Rectal smooth muscle tissue (tissue), 1 donor: Measurements from ENCODE around the gene TEP1.
"Not testable (repeated sequence)": the region's sequence is repeated elsewhere in the genome, so short reads cannot be mapped to it uniquely, and the experiment has no call there.

Experiments used
- H3K27ac ChIP-seq: one replicate; pipeline ENCODE4 v1.7.0; 2013; ENCODE audit warnings: low read depth, low read length, inconsistent platforms
- H3K27me3 ChIP-seq: one replicate; pipeline ENCODE4 v1.7.0; 2013; ENCODE audit warnings: low read length; ENCODE audit not compliant: control insufficient read depth, insufficient read depth
- H3K36me3 ChIP-seq: one replicate; pipeline ENCODE4 v1.7.0; 2013; ENCODE audit warnings: low read length; ENCODE audit not compliant: control insufficient read depth, insufficient read depth
- H3K4me1 ChIP-seq: one replicate; pipeline ENCODE4 v1.7.0; 2013; ENCODE audit warnings: low read length; ENCODE audit not compliant: control insufficient read depth, insufficient read depth
- H3K4me3 ChIP-seq: one replicate; pipeline ENCODE4 v1.7.0; 2013; ENCODE audit warnings: low read length
- H3K9ac ChIP-seq: one replicate; pipeline ENCODE4 v1.7.0; 2013; ENCODE audit warnings: low read length

Gene TEP1

GRCh38 chr14:20412876-20413743 is at the start of gene TEP1:
TSS of gene TEP1 (minus strand) at chr14:20413501. CDS start at chr14:20408439, 5,062 bp downstream.
- peak within 1 kb of the TSS; percentile 92 for H3K9ac ChIP-seq
- H3K4me3 ChIP-seq, result peak within 1 kb of the TSS; percentile 93
- H3K36me3 ChIP-seq, result peaks cover 2% of the 10 kb centered on the region
- no peaks in the 10 kb centered on the region for H3K27me3 ChIP-seq
- peak within 1 kb of the TSS; percentile 97 for H3K27ac ChIP-seq
- H3K4me1 ChIP-seq, result peaks cover 9% of the 10 kb centered on the region

- H3K36me3 ChIP-seq, result peaks cover 22% of the 10 kb centered on the region
- H3K9ac ChIP-seq, result peak within 1 kb of the TSS; percentile 76
- H3K4me3 ChIP-seq, result peak within 1 kb of the TSS; percentile 93
- H3K4me1 ChIP-seq, result peaks cover 10% of the 10 kb centered on the region
- no peaks in the 10 kb centered on the region for H3K27me3 ChIP-seq
- H3K27ac ChIP-seq, result peak within 1 kb of the TSS; percentile 89
Measured at GRCh38 chr14:20461225-20462141, 48.2 kb upstream of the TEP1 start, which contains the start of gene PIP4P1. TSS of gene PIP4P1 (minus strand) at chr14:20461434. CDS start at chr14:20461325, 109 bp downstream.

DNA sequence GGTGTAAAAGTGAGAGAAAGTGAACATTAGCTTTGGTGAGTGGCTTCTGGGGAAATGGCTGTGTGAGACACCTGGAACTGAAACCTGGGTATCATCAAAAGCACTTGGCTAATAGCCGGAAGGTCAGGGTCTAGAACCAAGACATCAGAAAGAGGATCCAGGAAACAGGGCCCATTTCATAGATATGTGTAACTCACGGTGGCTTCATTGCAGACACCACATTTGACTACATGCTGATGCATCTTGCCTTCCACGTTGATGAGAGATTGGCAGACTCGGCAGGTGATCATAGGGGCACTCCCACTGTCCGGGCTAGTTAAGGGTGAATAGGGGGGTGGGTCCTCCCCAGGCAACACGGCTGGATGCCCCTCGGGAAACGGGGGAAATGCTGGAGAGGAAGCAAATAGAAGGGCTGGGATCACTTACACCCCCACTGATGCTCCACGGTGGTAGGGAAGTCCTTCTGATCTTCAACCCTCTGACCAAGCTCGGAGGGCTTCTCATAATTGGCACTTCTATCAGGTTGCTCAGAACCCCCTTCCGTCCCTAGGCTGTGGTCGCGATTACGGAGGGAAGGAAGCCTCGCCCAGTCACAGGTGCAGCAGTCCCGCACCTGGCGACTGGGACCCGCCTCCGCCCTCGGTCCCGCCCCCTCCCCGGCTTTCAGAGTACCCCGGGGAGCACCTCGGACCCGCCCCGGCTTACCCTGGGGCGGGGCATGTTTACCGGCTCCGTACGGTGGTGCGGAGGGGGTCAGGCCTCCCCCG is 47.3 kb upstream of the TEP1 start:
- H3K9ac ChIP-seq, result peak overlapping the region; percentile 76
- peaks cover 14% of the 10 kb centered on the region for H3K4me1 ChIP-seq
- no peaks in the 10 kb centered on the region for H3K27me3 ChIP-seq
- H3K36me3 ChIP-seq, result peaks cover 22% of the 10 kb centered on the region
- peak overlapping the region; percentile 93 for H3K4me3 ChIP-seq
- peak overlapping the region; percentile 89 for H3K27ac ChIP-seq

GRCh38 chr14:20458031-20458789 is 44.9 kb upstream of the TEP1 start:
- Histone ChIP-seq H3K27me3 (no peaks in the 10 kb centered on the region), H3K4me3 (no peak overlapping the region), H3K9ac (no peak overlapping the region), H3K36me3 (peaks cover 22% of the 10 kb centered on the region), H3K27ac (no peak overlapping the region), H3K4me1 (peaks cover 15% of the 10 kb centered on the region)

DNA sequence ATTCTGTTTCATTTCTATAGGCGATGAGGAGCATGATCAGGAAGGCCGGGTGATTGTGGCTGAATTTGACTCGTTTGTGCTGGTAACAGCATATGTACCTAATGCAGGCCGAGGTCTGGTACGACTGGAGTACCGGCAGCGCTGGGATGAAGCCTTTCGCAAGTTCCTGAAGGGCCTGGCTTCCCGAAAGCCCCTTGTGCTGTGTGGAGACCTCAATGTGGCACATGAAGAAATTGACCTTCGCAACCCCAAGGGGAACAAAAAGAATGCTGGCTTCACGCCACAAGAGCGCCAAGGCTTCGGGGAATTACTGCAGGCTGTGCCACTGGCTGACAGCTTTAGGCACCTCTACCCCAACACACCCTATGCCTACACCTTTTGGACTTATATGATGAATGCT is 43.7 kb upstream of the TEP1 start:
- no peaks in the 10 kb centered on the region for H3K27me3 ChIP-seq
- no peak overlapping the region for H3K27ac ChIP-seq
- no peak overlapping the region for H3K4me3 ChIP-seq
- peaks cover 15% of the 10 kb centered on the region for H3K4me1 ChIP-seq
- peaks cover 22% of the 10 kb centered on the region for H3K36me3 ChIP-seq
- H3K9ac ChIP-seq, result no peak overlapping the region

- H3K27me3 ChIP-seq, result no peaks in the 10 kb centered on the region
- H3K4me3 ChIP-seq, result peak overlapping the region; percentile 68
- H3K4me1 ChIP-seq, result peaks cover 13% of the 10 kb centered on the region
- H3K9ac ChIP-seq, result peak overlapping the region; percentile 81
- peaks cover 25% of the 10 kb centered on the region for H3K36me3 ChIP-seq
- peak overlapping the region; percentile 96 for H3K27ac ChIP-seq
Measured at GRCh38 chr14:20455355-20456300, 42.3 kb upstream of the TEP1 start.

- Histone ChIP-seq H3K9ac (peak within 1 kb of the TSS; percentile 81), H3K4me3 (peak within 1 kb of the TSS; percentile 68), H3K27me3 (no peaks in the 10 kb centered on the region), H3K4me1 (peaks cover 5% of the 10 kb centered on the region), H3K36me3 (peaks cover 31% of the 10 kb centered on the region), H3K27ac (peak within 1 kb of the TSS; percentile 96)
Measured at GRCh38 chr14:20454516-20455354, 41.4 kb upstream of the TEP1 start, which contains the start of the genes APEX1 and OSGEP. TSS of gene APEX1 (plus strand) at chr14:20455226. CDS start at chr14:20455646, 420 bp downstream. TSS of gene OSGEP (minus strand) at chr14:20454812. CDS start at chr14:20454683, 129 bp downstream.

GRCh38 chr14:20452831-20453230 is 39.5 kb upstream of the TEP1 start:
- H3K4me3 ChIP-seq, result not testable (repeated sequence)
- H3K36me3 ChIP-seq, result peaks cover 32% of the 10 kb centered on the region

GRCh38 chr14:20446889-20447288 is 33.6 kb upstream of the TEP1 start:
- Histone ChIP-seq H3K27me3 (no peaks in the 10 kb centered on the region), H3K4me1 (no peaks in the 10 kb centered on the region), H3K27ac (no peak overlapping the region), H3K4me3 (no peak overlapping the region), H3K36me3 (peaks cover 43% of the 10 kb centered on the region), H3K9ac (no peak overlapping the region)

More at GRCh38 chr14:20452831-20453230, 39.5 kb upstream of the TEP1 start:
- H3K27me3 ChIP-seq, H3K27ac ChIP-seq, H3K9ac ChIP-seq, H3K4me1 ChIP-seq: not testable (repeated sequence)

GRCh38 chr14:20443650-20444049 is 30.3 kb upstream of the TEP1 start:
- not testable (repeated sequence) for H3K27me3 ChIP-seq, H3K4me3 ChIP-seq, H3K27ac ChIP-seq, H3K9ac ChIP-seq, H3K4me1 ChIP-seq
- H3K36me3 ChIP-seq, result peaks cover 26% of the 10 kb centered on the region
